ENCODE results near the gene TBC1D9B. TPM values are rescaled to one million over a fixed set of nuclear protein-coding genes. Genes with fewer than 3 reads are reported as not detected.

Gene TBC1D9B
- total RNA-seq, 1 donor from 2014 or later, result 128 TPM

DNA sequence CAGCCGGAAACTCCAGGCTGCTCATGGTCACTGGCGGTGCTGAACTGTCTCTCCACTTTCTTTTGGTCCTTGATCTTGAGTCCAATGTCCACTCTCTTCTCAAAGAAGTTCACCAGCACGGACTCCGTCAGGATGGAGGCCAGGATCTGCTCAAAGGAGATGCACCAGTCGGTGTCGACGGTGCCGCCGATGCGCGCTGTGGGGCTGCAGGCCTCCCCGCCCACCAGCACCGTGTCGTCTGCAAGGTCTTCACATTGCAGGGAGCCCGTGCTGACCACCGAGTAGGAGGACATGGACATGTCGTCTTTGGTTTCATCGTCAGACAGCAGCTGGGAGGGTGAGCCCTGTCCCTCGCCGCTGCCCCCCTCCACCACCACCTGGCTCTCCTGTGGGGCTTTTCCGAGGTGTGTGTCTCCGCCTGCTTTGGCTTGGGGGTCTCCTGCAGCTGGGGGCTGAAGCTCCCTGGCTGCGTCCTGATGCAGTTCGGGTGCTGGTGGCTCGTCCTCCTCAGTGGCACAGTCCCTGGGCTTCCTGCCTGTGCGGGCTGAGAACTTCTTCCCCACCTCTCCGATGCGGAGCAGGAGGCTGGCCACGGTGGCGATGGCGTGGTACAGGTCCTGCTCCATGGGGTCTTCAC lies 44.1 kb downstream of the TBC1D9B start:
- H3K27ac Mint-ChIP-seq, result no peak overlapping the region
- DNase-seq (ENCODE audit: low spot score, unreplicated experiment), result no peak
- H3K4me1 Mint-ChIP-seq (ENCODE audit: low read depth), result peaks cover 4% of the 10 kb centered on the region
- no peak for TF ChIP-seq CTCF (IDR thresholded peaks at IDR 0.05; ENCODE audit: unreplicated experiment)
- H3K4me3 Mint-ChIP-seq (ENCODE audit: low read depth), result no peak overlapping the region
- H3K27me3 Mint-ChIP-seq, result no peaks in the 10 kb centered on the region
- H3K36me3 Mint-ChIP-seq (ENCODE audit: insufficient read depth), result peaks cover 23% of the 10 kb centered on the region
- no peaks in the 10 kb centered on the region for H3K9me3 Mint-ChIP-seq (ENCODE audit: low read depth)

- no peak for DNase-seq (ENCODE audit: low spot score, unreplicated experiment)
- peaks cover 20% of the 10 kb centered on the region for H3K36me3 Mint-ChIP-seq (ENCODE audit: insufficient read depth)
- H3K4me1 Mint-ChIP-seq (ENCODE audit: low read depth), result peaks cover 4% of the 10 kb centered on the region
- H3K27me3 Mint-ChIP-seq, result no peaks in the 10 kb centered on the region
- no peak overlapping the region for H3K4me3 Mint-ChIP-seq (ENCODE audit: low read depth)
- H3K9me3 Mint-ChIP-seq (ENCODE audit: low read depth), result no peaks in the 10 kb centered on the region
- no peak for TF ChIP-seq CTCF (IDR thresholded peaks at IDR 0.05; ENCODE audit: unreplicated experiment)
- H3K27ac Mint-ChIP-seq, result no peak overlapping the region
These were observed 44.8 kb downstream of the TBC1D9B start for GRCh38 chr5:179862891-179863290.

DNA sequence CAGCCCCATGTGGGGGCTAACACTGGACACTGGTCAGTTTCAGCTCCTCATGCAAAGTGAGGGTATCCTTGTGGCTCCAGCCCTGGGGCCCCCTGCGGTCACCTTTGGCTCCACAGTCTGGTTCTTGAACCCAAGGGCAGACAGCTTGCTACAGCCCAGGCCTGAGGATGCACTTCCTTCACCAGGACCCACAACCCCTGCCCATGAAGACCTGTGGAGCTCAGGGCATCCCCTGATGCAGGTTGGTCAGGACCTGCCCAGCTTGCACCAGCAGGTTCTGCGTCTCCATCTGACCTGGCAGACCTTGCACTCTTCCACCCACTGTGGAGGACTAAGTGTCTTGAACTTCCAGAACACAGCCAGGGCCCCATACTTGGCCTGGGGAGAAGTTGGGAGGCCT lies 45.4 kb downstream of the TBC1D9B start:
- no peaks in the 10 kb centered on the region for H3K27me3 Mint-ChIP-seq
- no peaks in the 10 kb centered on the region for H3K9me3 Mint-ChIP-seq (ENCODE audit: low read depth)
- peaks cover 19% of the 10 kb centered on the region for H3K36me3 Mint-ChIP-seq (ENCODE audit: insufficient read depth)
- peaks cover 5% of the 10 kb centered on the region for H3K4me1 Mint-ChIP-seq (ENCODE audit: low read depth)
- no peak for TF ChIP-seq CTCF (IDR thresholded peaks at IDR 0.05; ENCODE audit: unreplicated experiment)
- no peak for DNase-seq (ENCODE audit: low spot score, unreplicated experiment)
- no peak overlapping the region for H3K27ac Mint-ChIP-seq
- no peak overlapping the region for H3K4me3 Mint-ChIP-seq (ENCODE audit: low read depth)

GRCh38 chr5:179860301-179860700 lies 47.4 kb downstream of the TBC1D9B start:
- Mint-ChIP-seq H3K27me3 (no peaks in the 10 kb centered on the region), H3K27ac (peak overlapping the region; percentile 9), H3K36me3 (ENCODE audit: insufficient read depth) (peaks cover 16% of the 10 kb centered on the region), H3K9me3 (ENCODE audit: low read depth) (no peaks in the 10 kb centered on the region), H3K4me1 (ENCODE audit: low read depth) (peaks cover 5% of the 10 kb centered on the region), H3K4me3 (ENCODE audit: low read depth) (peak overlapping the region; percentile 93)
- no peak for TF ChIP-seq CTCF (IDR thresholded peaks at IDR 0.05; ENCODE audit: unreplicated experiment)
- DNase-seq (ENCODE audit: low spot score, unreplicated experiment), result no peak

DNA sequence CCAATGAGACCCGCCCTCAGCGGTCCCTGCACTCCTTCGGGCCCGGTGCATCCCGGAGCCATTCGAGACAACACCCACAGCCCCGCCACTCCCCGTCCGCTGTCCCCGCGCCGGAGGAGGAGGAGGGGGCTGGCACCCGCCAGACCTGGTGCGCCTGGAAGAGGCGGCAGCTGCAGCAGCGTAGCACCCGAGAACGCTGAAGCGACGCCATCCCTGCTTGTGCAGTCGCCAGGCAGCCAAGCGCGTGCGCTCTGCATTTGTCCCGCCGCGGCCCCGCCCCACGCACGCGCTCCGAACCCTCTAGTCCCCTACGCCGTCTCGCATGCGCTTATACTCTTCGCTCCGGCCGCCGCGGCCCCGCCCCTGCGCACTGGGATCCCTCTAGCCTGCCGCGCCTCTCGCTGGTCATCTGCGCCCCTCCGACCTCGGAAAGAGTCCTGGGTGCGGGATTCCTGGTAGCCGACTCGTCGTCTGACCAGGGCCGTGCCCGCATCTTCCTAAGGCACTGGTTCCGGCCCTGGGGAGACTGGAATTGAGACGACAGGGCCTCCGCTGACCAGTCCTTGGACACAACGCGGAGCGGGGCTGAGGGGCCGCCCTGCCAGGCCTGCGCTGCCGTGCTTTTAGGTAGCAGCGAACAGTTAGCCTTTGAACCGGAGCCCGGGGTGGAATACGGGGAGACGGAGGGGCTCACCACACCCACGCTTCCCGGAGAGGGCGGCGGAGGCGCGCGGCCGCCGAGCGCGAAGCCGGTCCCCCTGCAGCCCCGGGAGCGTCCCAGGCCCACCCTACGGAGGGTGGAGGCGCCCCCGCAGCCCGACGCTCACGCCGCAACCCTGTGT lies 48.9 kb downstream of the TBC1D9B start, which contains the start of gene MRNIP:
TSS of gene MRNIP (minus strand) at position 232 of the 842 bp plus-strand sequence. CDS start at position 211, 21 bp downstream.
- TF ChIP-seq CTCF (IDR thresholded peaks at IDR 0.05; ENCODE audit: unreplicated experiment), result peak; percentile 9
- no peaks in the 10 kb centered on the region for H3K27me3 Mint-ChIP-seq
- H3K4me1 Mint-ChIP-seq (ENCODE audit: low read depth), result peaks cover 5% of the 10 kb centered on the region
- H3K9me3 Mint-ChIP-seq (ENCODE audit: low read depth), result no peaks in the 10 kb centered on the region
- peaks cover 15% of the 10 kb centered on the region for H3K36me3 Mint-ChIP-seq (ENCODE audit: insufficient read depth)
- peak; percentile 89 for DNase-seq (ENCODE audit: low spot score, unreplicated experiment)
- H3K27ac Mint-ChIP-seq, result peak within 1 kb of the TSS; percentile 97
- peak within 1 kb of the TSS; percentile 93 for H3K4me3 Mint-ChIP-seq (ENCODE audit: low read depth)

Measured in progenitor cell of endocrine pancreas (in vitro differentiated cells).